Stimulated activated CD8-positive, alpha-beta memory T cell treated with anti-CD3 and anti-CD28 coated beads, Interleukin-15, amount 100 ng/mL, for 1 hour (primary cell): ENCODE measurements around the gene HOXA3.

Experiments
- DNase-seq: peaks from one replicate; pipeline ENCODE4 v3.0.0-alpha.2; 2020; ENCODE audit warnings: low read depth

Gene HOXA3

GRCh38 chr7:27143023-27143949, 9.1 kb downstream of the HOXA3 start, which contains the start of gene HOXA5:
Gene HOXA5, minus strand, starts transcription at chr7:27143681. Its CDS starts 74 bp downstream, at chr7:27143607.
- DNase-seq, result no peak

GRCh38 chr7:27142580-27143022, 9.8 kb downstream of the HOXA3 start:
- no peak for DNase-seq

- no peak for DNase-seq
Measured at GRCh38 chr7:27141923-27142579, 10.3 kb downstream of the HOXA3 start.

- no peak for DNase-seq
Measured at GRCh38 chr7:27141137-27141922, 11.1 kb downstream of the HOXA3 start.

GRCh38 chr7:27140126-27140857, 12.1 kb downstream of the HOXA3 start:
- DNase-seq, result no peak

- DNase-seq, result no peak
Measured at GRCh38 chr7:27139334-27140125, 12.9 kb downstream of the HOXA3 start.

- no peak for DNase-seq
Measured at GRCh38 chr7:27138985-27139333, 13.4 kb downstream of the HOXA3 start.

GRCh38 chr7:27138472-27138871, 13.9 kb downstream of the HOXA3 start:
- DNase-seq, result no peak

- DNase-seq, result no peak
Measured at GRCh38 chr7:27137640-27138315, 14.6 kb downstream of the HOXA3 start.

GRCh38 chr7:27134392-27134791, 18.0 kb downstream of the HOXA3 start:
- DNase-seq, result no peak

- no peak for DNase-seq
Measured at GRCh38 chr7:27133409-27134231, 18.8 kb downstream of the HOXA3 start.

GRCh38 chr7:27132978-27133377, 19.4 kb downstream of the HOXA3 start:
- DNase-seq, result no peak

- DNase-seq, result no peak
Measured at GRCh38 chr7:27132214-27132613, 20.2 kb downstream of the HOXA3 start.

- DNase-seq, result no peak
Measured at GRCh38 chr7:27131390-27131819, 21.0 kb downstream of the HOXA3 start.

GRCh38 chr7:27130540-27131389, 21.6 kb downstream of the HOXA3 start, which contains the start of gene HOXA4:
Gene HOXA4, minus strand, starts transcription at chr7:27130757. Its CDS starts 24 bp downstream, at chr7:27130733.
- DNase-seq, result no peak

- no peak for DNase-seq
Measured at GRCh38 chr7:27129729-27130539, 22.4 kb downstream of the HOXA3 start.
